HCT116 (cell line): Measurements from ENCODE around the gene PBX1.

Experiments used
- ATF3 ChIP-seq: IDR thresholded peaks from 2 replicates; pipeline ENCODE4 v1.6.1; 2012
- CTCF ChIP-seq, 3 experiments: fragments of 200-600 bp in 1 of 3; sonication (generic) in 1 of 3; IDR thresholded peaks in 2 of 3; conservative IDR thresholded peaks in 1 of 3; 2 replicates each; pipeline ENCODE4 v1.5.1; 2012 to 2017; ENCODE audit warnings: low read depth in 2 of 3, low read length in 2 of 3, antibody characterized with exemption in 1 of 3, borderline replicate concordance in 1 of 3, control low read depth in 1 of 3, mild to moderate bottlenecking in 1 of 3, mixed read lengths in 1 of 3, mixed run types in 1 of 3, moderate library complexity in 1 of 3; ENCODE audit not compliant: insufficient read depth in 1 of 3
- REST ChIP-seq: IDR thresholded peaks from 2 replicates; pipeline ENCODE4 v1.6.1; 2012; ENCODE audit warnings: low read depth

GRCh38 chr1:164780863-164781262, 221.9 kb downstream of the PBX1 start:
- TF ChIP-seq CTCF (IDR thresholded peaks at IDR 0.05 in 2 of 3, conservative IDR thresholded peaks at IDR 0.05 in 1 of 3; ENCODE audit: borderline replicate concordance in 1 of 3, insufficient read depth in 1 of 3, low read depth in 2 of 3, low read length in 2 of 3): no peak
- TF ChIP-seq REST: no peak
- no peak for TF ChIP-seq ATF3
